Mesenchymal stem cell (in vitro differentiated cells and primary cell): ENCODE measurements around the gene FBXO31.
"Not testable (repeated sequence)": the region's sequence is repeated elsewhere in the genome, so short reads cannot be mapped to it uniquely, and the experiment has no call there.

Experiments
- DNase-seq: peaks from one replicate; pipeline ENCODE4 v3.0.0-alpha.2; 2013
- H2AFZ ChIP-seq: one replicate; pipeline ENCODE4 v1.6.1; 2013; ENCODE audit warnings: low read depth, mild to moderate bottlenecking, control low read depth, inconsistent platforms, low read length, moderate library complexity
- H2AK5ac ChIP-seq: 2 replicates; pipeline ENCODE4 v1.6.1; 2013; ENCODE audit warnings: low read length, moderate library complexity, mild to moderate bottlenecking, inconsistent platforms; ENCODE audit not compliant: severe bottlenecking
- H2BK120ac ChIP-seq: one replicate; pipeline ENCODE4 v1.6.1; 2013; ENCODE audit warnings: low read depth, mild to moderate bottlenecking, inconsistent platforms, low read length, moderate library complexity
- H2BK12ac ChIP-seq, 2 experiments: one replicate each; pipeline ENCODE4 v1.6.1; 2013; ENCODE audit warnings: inconsistent platforms in 2 of 2, low read length in 2 of 2, mild to moderate bottlenecking in 2 of 2, moderate library complexity in 2 of 2, control low read depth in 1 of 2
- H2BK15ac ChIP-seq: one replicate; pipeline ENCODE4 v1.6.1; 2013; ENCODE audit warnings: mild to moderate bottlenecking, low read depth, inconsistent platforms; ENCODE audit not compliant: poor library complexity, severe bottlenecking
- H2BK5ac ChIP-seq: 2 replicates; pipeline ENCODE4 v1.6.1; 2013; ENCODE audit warnings: low read depth, mild to moderate bottlenecking, low read length, control low read depth, inconsistent platforms; ENCODE audit not compliant: poor library complexity, severe bottlenecking
- H3K14ac ChIP-seq, 2 experiments: one replicate each; pipeline ENCODE4 v1.6.1; 2013; ENCODE audit warnings: inconsistent platforms in 2 of 2, low read length in 2 of 2, control low read depth in 1 of 2, mild to moderate bottlenecking in 1 of 2, moderate library complexity in 1 of 2
- H3K18ac ChIP-seq, 2 experiments: one replicate each; pipeline ENCODE4 v1.6.1; 2013; ENCODE audit warnings: inconsistent platforms in 2 of 2, low read length in 2 of 2, control low read depth in 1 of 2, low read depth in 1 of 2, mild to moderate bottlenecking in 1 of 2
- H3K23ac ChIP-seq, 2 experiments: one replicate each; pipeline ENCODE4 v1.6.1; 2013; ENCODE audit warnings: inconsistent platforms in 2 of 2, low read length in 2 of 2, mild to moderate bottlenecking in 2 of 2, moderate library complexity in 2 of 2, control low read depth in 1 of 2
- H3K27ac ChIP-seq: 2 replicates; pipeline ENCODE4 v1.5.1; 2013; ENCODE audit warnings: mild to moderate bottlenecking, moderate library complexity, low read length, control low read depth, inconsistent platforms; ENCODE audit not compliant: poor library complexity, severe bottlenecking
- H3K27me3 ChIP-seq, 2 experiments: 2 replicates each; pipeline versions ENCODE4 v1.6.1 to v1.7.0; 2013; ENCODE audit warnings: low read length in 2 of 2, mild to moderate bottlenecking in 2 of 2, moderate library complexity in 2 of 2, control low read depth in 1 of 2, inconsistent platforms in 1 of 2; ENCODE audit not compliant: control insufficient read depth in 1 of 2, insufficient read depth in 1 of 2
- H3K36me3 ChIP-seq, 2 experiments: 2 replicates each; pipeline versions ENCODE4 v1.6.1 to v1.7.0; 2013; ENCODE audit warnings: low read length in 2 of 2, control low read depth in 1 of 2, inconsistent platforms in 1 of 2, low read depth in 1 of 2, mild to moderate bottlenecking in 1 of 2; ENCODE audit not compliant: insufficient read depth in 2 of 2, control insufficient read depth in 1 of 2
- H3K4ac ChIP-seq, 2 experiments: one replicate each; pipeline ENCODE4 v1.6.1; 2013; ENCODE audit warnings: inconsistent platforms in 2 of 2, low read length in 2 of 2, mild to moderate bottlenecking in 2 of 2, moderate library complexity in 2 of 2, control low read depth in 1 of 2, low read depth in 1 of 2
- H3K4me1 ChIP-seq: 2 replicates; pipeline ENCODE4 v1.6.1; 2013; ENCODE audit warnings: low read depth, low read length, control low read depth; ENCODE audit not compliant: control insufficient read depth, insufficient read depth
- H3K4me2 ChIP-seq: 2 replicates; pipeline ENCODE4 v1.6.1; 2013; ENCODE audit warnings: low read length, mild to moderate bottlenecking, inconsistent platforms; ENCODE audit not compliant: poor library complexity, severe bottlenecking
- H3K4me3 ChIP-seq, 2 experiments: 2 replicates each; pipeline versions ENCODE4 v1.5.1 to v1.7.0; 2013; ENCODE audit warnings: low read length in 2 of 2, mild to moderate bottlenecking in 2 of 2, control low read depth in 1 of 2, low read depth in 1 of 2; ENCODE audit not compliant: insufficient read depth in 1 of 2
- H3K79me1 ChIP-seq: replicated peaks from 2 replicates; pipeline ENCODE4 v1.6.1; 2013; ENCODE audit warnings: mild to moderate bottlenecking, control low read depth, low read length, inconsistent platforms; ENCODE audit not compliant: poor library complexity, severe bottlenecking
- H3K9ac ChIP-seq: 2 replicates; pipeline ENCODE4 v1.7.0; 2013; ENCODE audit warnings: mild to moderate bottlenecking, low read length, moderate library complexity
- H3K9me3 ChIP-seq: 2 replicates; pipeline ENCODE4 v1.7.0; 2013; ENCODE audit warnings: mild to moderate bottlenecking, low read length; ENCODE audit not compliant: control insufficient read depth
- H4K8ac ChIP-seq: one replicate; pipeline ENCODE4 v1.6.1; 2013; ENCODE audit warnings: inconsistent platforms, mild to moderate bottlenecking, low read length, moderate library complexity
- H4K91ac ChIP-seq: one replicate; pipeline ENCODE4 v1.6.1; 2013; ENCODE audit warnings: mild to moderate bottlenecking, low read length, inconsistent platforms
- WGBS: methylation state at CpG from one replicate; pipeline ENCODE4 v1.1.7; 2013; ENCODE audit warnings: mixed read lengths; 5-methylcytosine and 5-hydroxymethylcytosine counted together

FBXO31 gene

DNA sequence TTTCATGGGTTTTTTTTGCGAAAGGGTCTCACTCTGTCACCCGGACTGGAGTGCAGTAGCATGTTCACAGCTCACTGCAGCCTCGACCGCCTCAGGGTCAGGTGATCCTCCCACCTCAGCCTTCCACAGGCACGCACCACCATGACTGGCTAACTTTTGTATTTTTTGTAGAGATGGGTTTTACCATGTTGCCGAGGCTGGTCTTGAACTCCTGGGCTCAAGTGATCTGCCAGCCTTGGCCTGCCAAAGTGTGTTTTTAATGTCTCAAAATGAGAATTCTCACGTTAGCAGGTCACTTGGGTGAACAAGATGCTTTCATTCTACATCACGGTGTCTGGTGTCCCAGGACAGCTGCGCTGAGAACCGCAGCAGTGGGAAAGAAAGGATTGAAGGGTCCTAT, 3.2 kb downstream of the FBXO31 start:
- Histone ChIP-seq H3K23ac (peak overlapping the region in 1 of 2 experiments; percentile 67), H3K36me3 (peaks cover 0 to 15% of the 10 kb centered on the region in 2 experiments), H4K91ac (no peak overlapping the region), H3K4me3 (peak overlapping the region in 1 of 2 experiments; percentile 93), H2BK5ac (no peak overlapping the region), H2AFZ (no peak overlapping the region), H3K9me3 (no peaks in the 10 kb centered on the region), H3K4ac (no peak overlapping the region), H2AK5ac (no peak overlapping the region), H3K14ac (peak overlapping the region in 1 of 2 experiments; percentile 82), H3K4me1 (peaks cover 27% of the 10 kb centered on the region), H3K27me3 (no peaks in the 10 kb centered on the region), H4K8ac (no peak overlapping the region), H2BK120ac (no peak overlapping the region), H3K27ac (no peak overlapping the region), H3K9ac (peak overlapping the region; percentile 90), H3K4me2 (no peak overlapping the region), H2BK15ac (no peak overlapping the region), H3K79me1 (peaks cover 15% of the 10 kb centered on the region), H3K18ac (peak overlapping the region in 1 of 2 experiments; percentile 62), H2BK12ac (no peak overlapping the region)
- WGBS: 98% methylated on average over 5 of the region's 10 CpGs
- DNase-seq: no peak

DNA sequence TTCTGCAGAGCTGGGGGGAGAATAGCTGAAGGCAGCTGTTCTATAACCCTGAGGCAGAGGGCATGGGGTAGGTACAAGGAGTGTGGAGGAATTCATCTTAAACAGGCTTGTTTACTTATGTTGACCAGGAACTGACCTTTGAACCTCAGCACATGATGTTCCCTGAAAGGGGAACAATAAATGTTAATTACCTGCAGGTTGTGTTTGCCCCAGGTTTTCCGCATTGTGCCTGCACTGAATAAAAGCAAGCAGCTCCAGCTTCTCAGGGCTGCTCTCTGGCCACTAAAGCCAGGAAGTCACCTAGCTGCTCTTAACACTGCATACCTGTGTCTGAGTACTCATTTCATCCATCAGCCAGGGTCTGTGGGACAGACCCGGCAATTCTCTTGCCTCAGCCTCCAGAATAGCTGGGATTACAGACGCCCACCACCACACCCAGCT, 4.2 kb downstream of the FBXO31 start:
- H2AK5ac ChIP-seq, H2BK120ac ChIP-seq, H4K91ac ChIP-seq, H3K27me3 ChIP-seq, H3K23ac ChIP-seq, H4K8ac ChIP-seq, H2BK15ac ChIP-seq, H3K9ac ChIP-seq, H3K18ac ChIP-seq, H3K14ac ChIP-seq, H3K27ac ChIP-seq, H3K4me3 ChIP-seq, H2BK5ac ChIP-seq, H2BK12ac ChIP-seq, H3K4ac ChIP-seq, H3K9me3 ChIP-seq, H2AFZ ChIP-seq, H3K4me2 ChIP-seq, DNase-seq: not testable (repeated sequence)
- peaks cover 0 to 17% of the 10 kb centered on the region in 2 experiments for H3K36me3 ChIP-seq
- H3K79me1 ChIP-seq: peaks cover 16% of the 10 kb centered on the region
- H3K4me1 ChIP-seq: peaks cover 22% of the 10 kb centered on the region
- WGBS: 96% methylated on average over 3 of the region's 3 CpGs

DNA sequence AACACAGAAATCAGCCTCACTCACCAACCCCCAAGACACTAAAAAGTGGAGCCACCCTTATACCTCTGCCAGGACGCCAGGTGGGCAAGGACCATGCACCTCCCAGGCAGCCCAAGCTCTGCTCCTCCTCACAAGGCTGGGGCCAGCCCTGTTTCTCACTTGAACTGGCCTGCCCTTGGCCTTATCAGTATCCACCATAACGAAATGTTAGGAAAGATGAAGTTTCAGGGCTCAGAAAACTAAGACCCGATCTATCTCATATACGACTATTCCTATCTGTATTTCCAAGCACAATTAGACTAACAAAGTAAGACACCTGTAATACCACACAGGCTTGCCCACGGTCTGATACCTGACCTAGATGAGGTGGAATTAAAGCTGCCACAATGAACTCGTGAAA, 6.9 kb downstream of the FBXO31 start:
- Histone ChIP-seq H3K4me2 (no peak overlapping the region), H3K14ac (peak overlapping the region in 1 of 2 experiments; percentile 42), H2AK5ac (peak overlapping the region; percentile 8), H2AFZ (no peak overlapping the region), H2BK12ac (no peak overlapping the region), H3K4ac (no peak overlapping the region), H3K27ac (no peak overlapping the region), H3K27me3 (no peaks in the 10 kb centered on the region), H2BK15ac (no peak overlapping the region), H3K23ac (no peak overlapping the region), H3K4me3 (no peak overlapping the region), H3K9me3 (no peaks in the 10 kb centered on the region), H3K9ac (no peak overlapping the region), H3K18ac (peak overlapping the region in 1 of 2 experiments; percentile 75), H3K4me1 (peaks cover 17% of the 10 kb centered on the region), H2BK120ac (no peak overlapping the region), H3K79me1 (peaks cover 26% of the 10 kb centered on the region), H3K36me3 (peaks cover 0 to 20% of the 10 kb centered on the region in 2 experiments), H4K8ac (no peak overlapping the region), H4K91ac (no peak overlapping the region), H2BK5ac (no peak overlapping the region)
- 98% methylated on average over 6 of the region's 6 CpGs for WGBS
- no peak for DNase-seq

DNA sequence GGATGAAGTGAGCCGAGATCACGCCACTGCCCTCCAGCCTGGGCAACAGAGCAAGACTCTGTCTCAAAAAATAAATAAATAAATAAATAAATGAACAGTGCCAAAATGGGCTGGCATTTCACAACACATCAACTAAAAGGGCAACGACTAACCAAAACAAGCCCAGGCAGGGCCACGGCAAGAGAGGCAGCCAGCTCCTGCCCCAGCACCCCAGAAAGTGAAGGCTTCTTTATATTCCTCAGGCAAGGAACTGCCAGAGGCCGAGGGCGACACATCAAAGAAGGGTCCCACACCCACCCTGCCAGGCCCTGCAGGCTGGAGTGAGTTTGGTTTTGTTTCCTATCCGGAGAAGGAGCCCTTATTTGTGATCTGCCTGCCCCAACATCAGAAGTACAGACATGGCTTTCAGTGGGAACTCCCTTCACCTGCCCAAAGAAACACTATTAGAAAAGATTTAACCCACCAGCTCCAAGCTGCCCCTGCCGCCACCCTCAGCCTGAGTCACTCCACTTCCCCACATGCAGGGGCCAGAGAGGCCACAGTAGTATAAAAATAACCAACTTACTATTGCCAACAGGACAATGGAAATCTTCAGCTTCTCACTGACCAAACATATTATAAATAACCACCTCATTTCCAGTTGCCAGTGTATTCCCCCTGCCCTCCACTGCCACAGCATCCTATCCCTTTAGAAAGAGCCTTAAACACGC, 8.0 kb downstream of the FBXO31 start:
- peaks cover 0 to 20% of the 10 kb centered on the region in 2 experiments for H3K36me3 ChIP-seq
- H2AK5ac ChIP-seq: peak overlapping the region; percentile 29
- no peak overlapping the region for H2BK120ac ChIP-seq
- H3K4me2 ChIP-seq: no peak overlapping the region
- H3K4me3 ChIP-seq: peak overlapping the region in 1 of 2 experiments; percentile 42
- no peak overlapping the region for H3K23ac ChIP-seq
- no peak overlapping the region for H4K8ac ChIP-seq
- H3K18ac ChIP-seq: no peak overlapping the region
- no peak overlapping the region for H2AFZ ChIP-seq
- H3K79me1 ChIP-seq: peaks cover 32% of the 10 kb centered on the region
- H3K27me3 ChIP-seq: no peaks in the 10 kb centered on the region
- peak; percentile 62 for DNase-seq
- no peak overlapping the region for H3K27ac ChIP-seq
- no peak overlapping the region for H4K91ac ChIP-seq
- 83% methylated on average over 7 of the region's 9 CpGs for WGBS
- peak overlapping the region; percentile 74 for H3K9ac ChIP-seq
- no peak overlapping the region for H2BK15ac ChIP-seq
- H2BK12ac ChIP-seq: no peak overlapping the region
- peak overlapping the region in 1 of 2 experiments; percentile 11 for H3K4ac ChIP-seq
- no peak overlapping the region for H2BK5ac ChIP-seq
- peaks cover 12% of the 10 kb centered on the region for H3K4me1 ChIP-seq
- H3K9me3 ChIP-seq: no peaks in the 10 kb centered on the region
- no peak overlapping the region for H3K14ac ChIP-seq
